ENCODE measurements around the gene LATS1. TPM values are rescaled to one million over a fixed set of nuclear protein-coding genes. Genes with fewer than 3 reads are reported as not detected.

Gene LATS1
- total RNA-seq, 1 donor from 2014 or later, result 41.8 TPM

GRCh38 chr6:149714442-149714841 is 3.5 kb downstream of the LATS1 start:
- Mint-ChIP-seq H3K27me3 (no peaks in the 10 kb centered on the region), H3K4me1 (ENCODE audit: low read depth) (peaks cover 23% of the 10 kb centered on the region), H3K36me3 (ENCODE audit: insufficient read depth) (peaks cover 5% of the 10 kb centered on the region), H3K27ac (no peak overlapping the region), H3K4me3 (ENCODE audit: low read depth) (no peak overlapping the region), H3K9me3 (ENCODE audit: low read depth) (no peaks in the 10 kb centered on the region)
- TF ChIP-seq CTCF (IDR thresholded peaks at IDR 0.05; ENCODE audit: unreplicated experiment), result no peak
- DNase-seq (ENCODE audit: low spot score, unreplicated experiment), result no peak

- Mint-ChIP-seq H3K36me3 (ENCODE audit: insufficient read depth) (peaks cover 5% of the 10 kb centered on the region), H3K27ac (no peak overlapping the region), H3K9me3 (ENCODE audit: low read depth) (no peaks in the 10 kb centered on the region), H3K4me3 (ENCODE audit: low read depth) (no peak overlapping the region), H3K27me3 (no peaks in the 10 kb centered on the region), H3K4me1 (ENCODE audit: low read depth) (peaks cover 31% of the 10 kb centered on the region)
- no peak for TF ChIP-seq CTCF (IDR thresholded peaks at IDR 0.05; ENCODE audit: unreplicated experiment)
- no peak for DNase-seq (ENCODE audit: low spot score, unreplicated experiment)
Measured at GRCh38 chr6:149711711-149712110, 6.2 kb downstream of the LATS1 start.

- no peaks in the 10 kb centered on the region for H3K27me3 Mint-ChIP-seq
- no peak overlapping the region for H3K4me3 Mint-ChIP-seq (ENCODE audit: low read depth)
- DNase-seq (ENCODE audit: low spot score, unreplicated experiment), result no peak
- H3K4me1 Mint-ChIP-seq (ENCODE audit: low read depth), result peaks cover 2% of the 10 kb centered on the region
- H3K9me3 Mint-ChIP-seq (ENCODE audit: low read depth), result no peaks in the 10 kb centered on the region
- TF ChIP-seq CTCF (IDR thresholded peaks at IDR 0.05; ENCODE audit: unreplicated experiment), result no peak
- no peak overlapping the region for H3K27ac Mint-ChIP-seq
- peaks cover 2% of the 10 kb centered on the region for H3K36me3 Mint-ChIP-seq (ENCODE audit: insufficient read depth)
Measured at GRCh38 chr6:149701714-149702113, 16.2 kb downstream of the LATS1 start.

GRCh38 chr6:149699150-149699549 is 18.8 kb downstream of the LATS1 start:
- Mint-ChIP-seq H3K36me3 (ENCODE audit: insufficient read depth) (peaks cover 2% of the 10 kb centered on the region), H3K4me1 (ENCODE audit: low read depth) (no peaks in the 10 kb centered on the region), H3K9me3 (ENCODE audit: low read depth) (no peaks in the 10 kb centered on the region), H3K27me3 (no peaks in the 10 kb centered on the region), H3K4me3 (ENCODE audit: low read depth) (no peak overlapping the region), H3K27ac (no peak overlapping the region)
- no peak for TF ChIP-seq CTCF (IDR thresholded peaks at IDR 0.05; ENCODE audit: unreplicated experiment)
- DNase-seq (ENCODE audit: low spot score, unreplicated experiment), result no peak

- no peaks in the 10 kb centered on the region for H3K4me1 Mint-ChIP-seq (ENCODE audit: low read depth)
- no peaks in the 10 kb centered on the region for H3K27me3 Mint-ChIP-seq
- no peak for DNase-seq (ENCODE audit: low spot score, unreplicated experiment)
- no peak for TF ChIP-seq CTCF (IDR thresholded peaks at IDR 0.05; ENCODE audit: unreplicated experiment)
- H3K27ac Mint-ChIP-seq, result no peak overlapping the region
- no peaks in the 10 kb centered on the region for H3K9me3 Mint-ChIP-seq (ENCODE audit: low read depth)
- no peak overlapping the region for H3K4me3 Mint-ChIP-seq (ENCODE audit: low read depth)
- H3K36me3 Mint-ChIP-seq (ENCODE audit: insufficient read depth), result peaks cover 4% of the 10 kb centered on the region
Measured at GRCh38 chr6:149698175-149698574, 19.7 kb downstream of the LATS1 start.
